Bronchial epithelial cell (primary cell): ENCODE data around the gene ABCC10. TPM values are rescaled to one million over a fixed set of nuclear protein-coding genes. Genes with fewer than 3 reads are reported as not detected.

Experiments
- DNase-seq: peaks from one replicate; pipeline ENCODE4 v3.0.0-alpha.2; 2010; ENCODE audit warnings: low read depth
- FAIRE-seq: peaks from 2 replicates; lab custom pipeline; 2011; peaks lifted over from hg19 to GRCh38; lab: Jason Lieb, UNC
- H3K27me3 ChIP-seq: 2 replicates; pipeline ENCODE4 v1.5.1; 2011; ENCODE audit warnings: low read length; ENCODE audit not compliant: control insufficient read depth, insufficient read depth
- H3K36me3 ChIP-seq: 2 replicates; pipeline ENCODE4 v1.5.1; 2011; ENCODE audit warnings: low read length; ENCODE audit not compliant: control insufficient read depth, insufficient read depth
- H3K4me3 ChIP-seq: 2 replicates; pipeline ENCODE4 v1.5.1; 2011; ENCODE audit warnings: mild to moderate bottlenecking, low read depth, low read length, control low read depth
- CTCF ChIP-seq: IDR thresholded peaks from 2 replicates; pipeline ENCODE4 v1.5.1; 2011; ENCODE audit warnings: mild to moderate bottlenecking, moderate library complexity, low read length, control low read depth, inconsistent platforms; ENCODE audit not compliant: insufficient read depth, severe bottlenecking
- total RNA-seq: library from RNA; depleted of rRNA; stranded (reverse); fragments of >200 nt; gene quantifications from 2 replicates; pipeline ENCODE4 v1.2.1, GENCODE V29; 2014

Gene ABCC10
- total RNA-seq, 1 donor from 2014 or later = 9.7 TPM

DNA sequence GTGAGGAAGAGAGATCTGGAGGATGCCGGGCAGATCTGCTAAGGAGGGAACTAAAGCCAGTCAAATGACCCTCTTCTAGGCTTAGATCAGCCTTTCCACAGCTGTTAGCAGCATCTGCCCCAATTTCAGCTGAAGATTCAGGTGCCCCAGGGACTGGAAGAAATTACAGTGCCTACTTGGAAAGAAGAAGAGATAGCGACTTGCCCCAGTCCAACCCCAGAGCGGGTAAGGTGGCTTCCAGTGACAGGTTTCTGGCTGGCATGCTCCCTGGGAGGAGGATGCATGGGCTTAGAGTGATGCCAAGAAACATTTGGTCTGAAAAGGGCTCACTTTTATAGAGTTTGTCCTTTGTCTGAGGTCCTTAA lies 50.6 kb downstream of the ABCC10 start:
- peaks cover under 1% of the 10 kb centered on the region for H3K36me3 ChIP-seq
- FAIRE-seq (no peak), DNase-seq (no peak)
- no peaks in the 10 kb centered on the region for H3K27me3 ChIP-seq
- TF ChIP-seq CTCF = no peak
- peak overlapping the region; percentile 64 for H3K4me3 ChIP-seq

DNA sequence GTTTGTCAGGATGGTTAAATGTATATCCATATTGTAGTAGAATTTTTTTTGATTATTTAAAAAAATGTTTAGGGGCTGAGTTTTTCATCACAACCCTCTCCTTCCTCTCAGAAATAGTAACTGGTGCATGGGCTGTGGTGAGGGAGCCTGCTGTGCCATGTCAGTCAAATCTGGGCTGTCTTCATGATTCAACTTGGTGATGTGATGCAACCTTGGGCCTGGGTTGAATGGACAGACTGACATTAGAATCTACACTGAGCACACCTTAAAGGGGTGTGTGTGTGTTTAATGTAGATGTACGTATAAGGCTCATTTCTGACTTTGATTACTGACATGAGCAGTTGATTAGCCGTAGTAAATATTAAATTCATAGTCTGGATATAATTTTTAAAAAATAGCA lies 53.7 kb downstream of the ABCC10 start:
- Histone ChIP-seq H3K36me3 (peaks cover 2% of the 10 kb centered on the region), H3K4me3 (no peak overlapping the region), H3K27me3 (no peaks in the 10 kb centered on the region)
- peak; percentile 89 for DNase-seq
- no peak for TF ChIP-seq CTCF
- FAIRE-seq = no peak

DNA sequence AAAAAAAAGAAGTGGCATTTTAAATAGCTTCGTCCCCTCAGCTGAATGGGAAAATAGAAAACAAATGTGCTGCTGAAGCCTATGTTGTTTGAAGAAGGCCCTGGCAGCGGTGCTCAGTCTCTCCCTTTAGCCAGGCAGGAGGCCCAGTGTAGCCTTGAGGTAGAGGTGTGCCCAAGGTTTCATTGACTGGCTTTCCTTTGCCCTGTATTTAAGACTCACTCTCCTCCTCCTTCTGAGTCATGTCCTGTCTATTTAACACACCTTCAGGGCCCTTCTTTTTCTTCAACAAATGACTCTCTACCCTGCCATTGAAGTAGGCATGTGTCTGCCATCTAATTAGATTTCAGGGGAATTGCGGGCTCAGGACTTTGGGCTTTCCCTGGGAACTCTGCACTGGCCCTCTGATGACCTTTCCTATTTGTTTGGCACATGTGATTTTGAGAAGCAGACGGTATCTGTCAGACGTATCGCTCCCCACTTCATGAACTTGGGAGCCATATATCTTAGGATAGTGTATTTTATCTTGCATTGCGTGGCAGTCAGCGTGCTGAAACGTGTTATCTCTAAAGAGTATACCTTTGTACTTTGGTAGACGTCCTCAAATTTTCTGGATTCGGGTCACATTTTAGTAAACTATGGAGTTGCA lies 54.4 kb downstream of the ABCC10 start:
- FAIRE-seq (no peak), DNase-seq (peak; percentile 93)
- Histone ChIP-seq H3K4me3 (no peak overlapping the region), H3K27me3 (no peaks in the 10 kb centered on the region), H3K36me3 (peaks cover 2% of the 10 kb centered on the region)
- TF ChIP-seq CTCF = no peak

DNA sequence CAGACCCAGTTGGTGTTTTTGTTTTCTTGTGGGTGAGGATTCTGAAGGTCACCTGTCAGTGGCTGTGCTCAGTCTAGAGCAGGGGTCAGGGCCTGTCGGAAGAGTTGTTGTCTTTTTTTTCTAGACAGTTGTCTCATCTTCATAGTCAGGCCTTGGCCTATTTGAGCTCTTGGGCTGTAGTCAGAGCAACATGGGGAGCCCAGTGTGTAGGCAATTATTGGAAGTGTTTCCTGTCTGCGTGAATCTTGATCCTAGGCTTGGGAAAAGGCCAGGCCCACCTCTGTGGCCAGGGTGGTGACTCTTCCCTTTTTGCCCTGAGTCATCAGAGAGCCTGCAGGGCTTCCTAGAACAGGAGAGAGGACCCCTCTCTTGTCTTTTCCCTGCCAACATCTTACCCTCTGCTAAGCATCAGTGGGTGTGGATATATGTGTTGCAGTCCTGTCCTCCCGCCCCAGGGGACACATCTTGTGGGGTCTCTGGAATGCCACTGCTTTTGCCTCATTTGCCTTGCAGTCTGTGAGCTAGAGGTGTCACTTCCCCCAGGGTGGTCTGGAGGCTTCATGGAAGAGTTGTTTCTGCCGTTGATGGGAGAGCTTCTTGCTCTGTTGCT lies 61.4 kb downstream of the ABCC10 start:
- H3K27me3 ChIP-seq = no peaks in the 10 kb centered on the region
- H3K36me3 ChIP-seq = no peaks in the 10 kb centered on the region
- no peak for FAIRE-seq
- DNase-seq = no peak
- no peak for TF ChIP-seq CTCF
- H3K4me3 ChIP-seq = no peak overlapping the region

DNA sequence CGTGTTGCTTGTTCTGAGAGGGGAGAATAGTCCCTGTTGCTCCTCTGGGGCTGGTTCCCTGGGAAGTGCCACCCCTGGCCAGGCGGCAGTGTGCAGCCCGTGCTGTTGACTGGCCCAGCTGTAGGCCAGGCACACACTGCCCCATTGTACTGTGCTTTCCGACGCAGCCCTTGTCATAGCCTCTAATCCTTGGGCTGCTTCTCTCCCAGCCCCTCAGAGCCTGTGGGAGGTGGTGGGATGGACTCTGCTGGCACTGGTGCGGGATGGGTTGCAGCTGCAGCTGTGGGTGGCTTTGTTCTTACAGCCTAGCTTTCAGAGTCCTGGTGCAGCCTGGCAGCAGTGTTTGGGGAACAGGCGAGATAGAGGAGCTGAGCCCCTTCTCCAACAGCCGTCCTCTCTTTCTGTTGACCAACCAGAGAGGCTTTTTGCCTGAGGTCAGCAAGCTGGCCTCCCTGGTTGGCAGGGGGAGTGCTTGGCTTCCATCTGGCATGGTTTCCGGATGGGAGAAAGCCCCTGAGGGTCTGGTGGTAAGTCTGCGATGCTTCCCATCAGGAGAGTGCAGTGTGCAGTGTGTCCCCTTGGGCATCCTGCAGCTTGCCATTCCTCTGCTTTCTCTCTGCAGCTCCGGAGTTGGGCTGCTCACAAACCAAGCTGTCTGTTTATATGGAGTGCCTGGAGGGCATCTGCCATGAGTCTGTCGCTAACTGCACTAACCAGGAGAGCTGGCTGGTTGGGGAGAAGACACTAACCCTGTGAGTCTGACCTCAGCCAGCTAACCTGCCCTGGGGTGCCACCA lies 62.1 kb downstream of the ABCC10 start:
- DNase-seq (no peak), FAIRE-seq (no peak)
- no peaks in the 10 kb centered on the region for H3K36me3 ChIP-seq
- H3K4me3 ChIP-seq = no peak overlapping the region
- H3K27me3 ChIP-seq = no peaks in the 10 kb centered on the region
- no peak for TF ChIP-seq CTCF
